HG02798 (cell line): Measurements from ENCODE around the gene MAP1LC3B2.
"Not testable (repeated sequence)": the region's sequence is repeated elsewhere in the genome, so short reads cannot be mapped to it uniquely, and the experiment has no call there.

ENCODE experiments used
- ATAC-seq: cut with Tn5 transposase; IDR thresholded peaks from one replicate; pipeline ENCODE4 v1.9.1; 2021; ENCODE audit warnings: mild to moderate bottlenecking; ENCODE audit not compliant: unreplicated experiment, poor library complexity

The MAP1LC3B2 gene

GRCh38 chr12:116556964-116557698 lies 2.0 kb upstream of the MAP1LC3B2 start:
- ATAC-seq, result no peak

- no peak for ATAC-seq
Measured at GRCh38 chr12:116558280-116559161, 660 bp upstream of the MAP1LC3B2 start.

- ATAC-seq, result no peak
Measured at GRCh38 chr12:116561181-116561821, 2.1 kb downstream of the MAP1LC3B2 start.

GRCh38 chr12:116562090-116562489 lies 2.9 kb downstream of the MAP1LC3B2 start:
- ATAC-seq, result no peak

GRCh38 chr12:116563262-116563661 lies 4.1 kb downstream of the MAP1LC3B2 start:
- ATAC-seq, result no peak

- no peak for ATAC-seq
Measured at GRCh38 chr12:116564080-116564479, 4.9 kb downstream of the MAP1LC3B2 start.

GRCh38 chr12:116565221-116565620 lies 6.0 kb downstream of the MAP1LC3B2 start:
- not testable (repeated sequence) for ATAC-seq

GRCh38 chr12:116565963-116566362 lies 6.8 kb downstream of the MAP1LC3B2 start:
- ATAC-seq, result no peak

- no peak for ATAC-seq
Measured at GRCh38 chr12:116568203-116568602, 9.0 kb downstream of the MAP1LC3B2 start.

- ATAC-seq, result no peak
Measured at GRCh38 chr12:116571089-116571488, 11.9 kb downstream of the MAP1LC3B2 start.

- ATAC-seq, result no peak
Measured at GRCh38 chr12:116573776-116574175, 14.6 kb downstream of the MAP1LC3B2 start.

GRCh38 chr12:116575754-116576153 lies 16.6 kb downstream of the MAP1LC3B2 start:
- ATAC-seq, result not testable (repeated sequence)

- no peak for ATAC-seq
Measured at GRCh38 chr12:116577154-116577561, 18.0 kb downstream of the MAP1LC3B2 start.

- ATAC-seq, result no peak
Measured at GRCh38 chr12:116578051-116578450, 18.9 kb downstream of the MAP1LC3B2 start.

GRCh38 chr12:116582610-116583009 lies 23.4 kb downstream of the MAP1LC3B2 start:
- ATAC-seq, result no peak

- ATAC-seq, result no peak
Measured at GRCh38 chr12:116583129-116583694, 24.0 kb downstream of the MAP1LC3B2 start.

- ATAC-seq, result no peak
Measured at GRCh38 chr12:116587270-116587669, 28.1 kb downstream of the MAP1LC3B2 start.

- no peak for ATAC-seq
Measured at GRCh38 chr12:116588390-116589028, 29.3 kb downstream of the MAP1LC3B2 start.

- no peak for ATAC-seq
Measured at GRCh38 chr12:116589581-116589980, 30.4 kb downstream of the MAP1LC3B2 start.

- no peak for ATAC-seq
Measured at GRCh38 chr12:116590561-116590960, 31.4 kb downstream of the MAP1LC3B2 start.
